ENCODE data around the gene ZDHHC21. TPM values are rescaled to one million over a fixed set of nuclear protein-coding genes. Genes with fewer than 3 reads are reported as not detected.

Gene ZDHHC21
- total and polyA plus RNA-seq, 2 of the 8 experiments (the other 6 are each of a cell fraction or from before 2014, with no cell fraction given) = 1.9 to 6.0 TPM

GRCh38 chr9:14653511-14653910 is 39.7 kb downstream of the ZDHHC21 start (continued):
- TF ChIP-seq CHD1 (IDR thresholded peaks at IDR 0.05; ENCODE audit: low read depth, low read length) = no peak
